MCF 10A (cell line): Measurements from ENCODE around the gene TNC. TPM values are rescaled to one million over a fixed set of nuclear protein-coding genes. Genes with fewer than 3 reads are reported as not detected.

Experiments
- BruUV-seq: library from RNA; stranded (reverse); fragments of 400-500 nt; replicated peaks from 2 replicates; lab custom pipeline; 2021; lab: Mats Ljungman, UMichigan
- CTCF ChIA-PET: fragments of 300-600 bp; sonication (Branson Sonifier 250); formaldehyde crosslinking; extraction: SDS; loops from one replicate; lab custom pipeline; 2021; ENCODE audit warnings: antibody characterized with exemption, inconsistent platforms; lab: Yijun Ruan, JAX
- POLR2A ChIA-PET: fragments of 300-600, 350-650 bp; sonication (Branson Sonifier 250); formaldehyde crosslinking; extraction: SDS; loops from one replicate; lab custom pipeline; 2020; ENCODE audit warnings: antibody characterized with exemption, inconsistent platforms; lab: Yijun Ruan, JAX
- DNase-seq: peaks from one replicate; pipeline ENCODE4 v3.0.0-alpha.2; 2018; ENCODE audit not compliant: unreplicated experiment
- H3K27ac Mint-ChIP-seq: one replicate; pipeline ENCODE4 v1.8.0; 2022; ENCODE audit warnings: mild to moderate bottlenecking, low read depth, mixed read lengths; ENCODE audit not compliant: unreplicated experiment
- H3K27me3 Mint-ChIP-seq: one replicate; pipeline ENCODE4 v1.8.0; 2022; ENCODE audit warnings: mixed read lengths; ENCODE audit not compliant: insufficient read depth, unreplicated experiment
- H3K36me3 Mint-ChIP-seq: one replicate; pipeline ENCODE4 v1.8.0; 2022; ENCODE audit warnings: mild to moderate bottlenecking, moderate library complexity, mixed read lengths; ENCODE audit not compliant: insufficient read depth, unreplicated experiment
- H3K4me1 Mint-ChIP-seq: one replicate; pipeline ENCODE4 v1.8.0; 2022; ENCODE audit warnings: mixed read lengths; ENCODE audit not compliant: insufficient read depth, unreplicated experiment
- H3K4me3 Mint-ChIP-seq: one replicate; pipeline ENCODE4 v1.8.0; 2022; ENCODE audit warnings: mild to moderate bottlenecking, moderate library complexity, mixed read lengths; ENCODE audit not compliant: unreplicated experiment
- H3K9me3 Mint-ChIP-seq: one replicate; pipeline ENCODE4 v1.8.0; 2022; ENCODE audit warnings: mixed read lengths; ENCODE audit not compliant: unreplicated experiment
- intact Hi-C: fragments of 100-400 bp; cut with micrococcal nuclease; formaldehyde crosslinking; loops from 2 replicates; pipeline ENCODE4 v1.14.1; 2022
- total RNA-seq: library from RNA; stranded (reverse); gene quantifications from 2 replicates; pipeline ENCODE4 v1.2.3, GENCODE V29; 2022
- TF ChIP-seq, protein P1 (sequence below): fragments of 200-600 bp; IDR thresholded peaks from one replicate; pipeline ENCODE4 v1.8.0; 2022; ENCODE audit warnings: antibody characterized with exemption, mild to moderate bottlenecking; ENCODE audit not compliant: unreplicated experiment

The TNC gene
- total RNA-seq, 1 experiment from 2014 or later: 49.8 TPM

DNA sequence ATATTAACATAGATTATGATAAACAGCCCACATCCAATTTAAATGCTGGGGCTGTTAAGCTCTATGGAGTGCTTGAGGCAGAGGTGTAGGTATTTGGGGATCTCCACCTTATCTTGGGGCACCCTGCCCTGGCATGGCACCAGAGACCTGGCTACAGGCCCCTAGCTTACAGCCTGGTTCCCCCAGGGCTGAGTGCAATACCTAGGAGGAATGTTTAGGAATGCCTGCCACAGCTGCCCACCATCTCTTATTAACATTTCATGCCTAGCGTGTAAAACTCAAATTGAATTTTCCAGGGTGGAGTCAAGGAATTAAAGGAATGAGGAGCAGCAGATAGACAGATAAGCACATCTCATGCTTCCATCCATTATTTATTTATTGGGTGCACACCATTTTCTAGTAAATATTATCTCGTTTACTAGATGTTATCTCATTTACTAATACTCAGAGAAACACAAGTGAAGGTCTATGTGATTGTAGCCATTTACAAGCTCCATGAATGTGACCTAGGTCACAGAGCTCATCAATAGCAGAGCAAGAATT is 131.9 kb downstream of the TNC start:
- DNase-seq: no peak
- BruUV-seq: no TSS peak
- Mint-ChIP-seq H3K27ac (no peak overlapping the region), H3K9me3 (no peaks in the 10 kb centered on the region), H3K36me3 (peaks cover 6% of the 10 kb centered on the region), H3K4me3 (no peak overlapping the region), H3K27me3 (peaks cover 11% of the 10 kb centered on the region), H3K4me1 (peaks cover 12% of the 10 kb centered on the region)
- CTCF ChIA-PET: interaction anchor here (0.7 to 1.2 kb wide), 3 partner anchors 28 to 602 kb away, joined by 3 read pairs; no protein-coding TSS in a partner anchor
- POLR2A ChIA-PET: no interaction called here
- intact Hi-C loops: no loop called here
- TF ChIP-seq, protein P1, sequence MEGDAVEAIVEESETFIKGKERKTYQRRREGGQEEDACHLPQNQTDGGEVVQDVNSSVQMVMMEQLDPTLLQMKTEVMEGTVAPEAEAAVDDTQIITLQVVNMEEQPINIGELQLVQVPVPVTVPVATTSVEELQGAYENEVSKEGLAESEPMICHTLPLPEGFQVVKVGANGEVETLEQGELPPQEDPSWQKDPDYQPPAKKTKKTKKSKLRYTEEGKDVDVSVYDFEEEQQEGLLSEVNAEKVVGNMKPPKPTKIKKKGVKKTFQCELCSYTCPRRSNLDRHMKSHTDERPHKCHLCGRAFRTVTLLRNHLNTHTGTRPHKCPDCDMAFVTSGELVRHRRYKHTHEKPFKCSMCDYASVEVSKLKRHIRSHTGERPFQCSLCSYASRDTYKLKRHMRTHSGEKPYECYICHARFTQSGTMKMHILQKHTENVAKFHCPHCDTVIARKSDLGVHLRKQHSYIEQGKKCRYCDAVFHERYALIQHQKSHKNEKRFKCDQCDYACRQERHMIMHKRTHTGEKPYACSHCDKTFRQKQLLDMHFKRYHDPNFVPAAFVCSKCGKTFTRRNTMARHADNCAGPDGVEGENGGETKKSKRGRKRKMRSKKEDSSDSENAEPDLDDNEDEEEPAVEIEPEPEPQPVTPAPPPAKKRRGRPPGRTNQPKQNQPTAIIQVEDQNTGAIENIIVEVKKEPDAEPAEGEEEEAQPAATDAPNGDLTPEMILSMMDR: no peak

DNA sequence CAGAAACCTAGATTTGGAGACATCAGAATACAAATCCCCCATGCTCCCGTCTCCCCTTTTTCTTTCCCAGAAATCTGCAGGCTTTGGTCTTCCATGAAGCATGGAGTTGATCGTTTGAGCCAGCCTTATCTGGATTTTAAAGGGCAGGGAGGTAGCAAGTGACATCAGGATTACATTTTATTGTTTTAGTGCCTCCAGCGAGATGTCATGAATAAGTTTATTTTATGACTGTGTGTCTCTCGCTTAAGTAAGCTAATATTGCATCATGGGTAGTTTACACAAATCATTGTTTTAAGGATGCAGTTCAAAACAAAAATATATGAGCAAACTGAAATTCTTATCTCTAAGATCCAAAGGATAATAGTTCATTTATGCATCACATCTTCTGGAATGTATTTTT is 136.9 kb downstream of the TNC start:
- POLR2A ChIA-PET: interaction anchor here (0.9 to 1.3 kb wide), 2 partner anchors 12 to 27 kb away, joined by 3 to 5 read pairs; no protein-coding TSS in a partner anchor
- H3K4me3 Mint-ChIP-seq: no peak overlapping the region
- CTCF ChIA-PET: interaction anchor here (0.6 to 1.2 kb wide), 6 partner anchors 8 to 1681 kb away, joined by 3 to 4 read pairs (median 3); partner anchors contain the start of gene TEX48
- TF ChIP-seq, protein P1: no peak
- DNase-seq: peak; percentile 14
- H3K27me3 Mint-ChIP-seq: no peaks in the 10 kb centered on the region
- no TSS peak for BruUV-seq
- peaks cover 7% of the 10 kb centered on the region for H3K9me3 Mint-ChIP-seq
- intact Hi-C loops: no loop called here
- peaks cover 16% of the 10 kb centered on the region for H3K4me1 Mint-ChIP-seq
- H3K36me3 Mint-ChIP-seq: no peaks in the 10 kb centered on the region
- H3K27ac Mint-ChIP-seq: no peak overlapping the region

DNA sequence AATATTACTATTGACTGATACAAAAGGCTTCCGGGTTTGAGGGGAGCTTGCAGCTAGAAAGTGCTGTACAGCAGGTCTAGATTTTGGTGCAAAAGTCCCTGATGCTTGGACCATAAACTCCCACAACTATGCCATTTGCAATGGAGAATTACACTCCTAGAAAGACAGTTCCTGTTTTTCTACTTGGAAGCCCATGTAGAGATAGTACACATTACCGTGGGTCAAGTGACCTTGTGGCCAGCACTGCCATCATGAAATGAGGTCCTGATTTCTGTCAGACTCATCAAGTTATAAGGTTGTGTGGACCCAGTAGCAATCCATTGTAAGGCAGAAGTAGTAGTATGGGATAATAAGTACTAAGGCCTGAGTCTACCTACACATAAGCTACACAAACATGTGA is 144.7 kb downstream of the TNC start:
- CTCF ChIA-PET: interaction anchor here (1.2 kb wide), 1 partner anchor 12 kb away, joined by 5 read pairs; no protein-coding TSS in a partner anchor
- POLR2A ChIA-PET: interaction anchor here (0.7 kb wide), 2 partner anchors 64 to 1438 kb away, joined by 3 read pairs; no protein-coding TSS in a partner anchor
- no TSS peak for BruUV-seq

DNA sequence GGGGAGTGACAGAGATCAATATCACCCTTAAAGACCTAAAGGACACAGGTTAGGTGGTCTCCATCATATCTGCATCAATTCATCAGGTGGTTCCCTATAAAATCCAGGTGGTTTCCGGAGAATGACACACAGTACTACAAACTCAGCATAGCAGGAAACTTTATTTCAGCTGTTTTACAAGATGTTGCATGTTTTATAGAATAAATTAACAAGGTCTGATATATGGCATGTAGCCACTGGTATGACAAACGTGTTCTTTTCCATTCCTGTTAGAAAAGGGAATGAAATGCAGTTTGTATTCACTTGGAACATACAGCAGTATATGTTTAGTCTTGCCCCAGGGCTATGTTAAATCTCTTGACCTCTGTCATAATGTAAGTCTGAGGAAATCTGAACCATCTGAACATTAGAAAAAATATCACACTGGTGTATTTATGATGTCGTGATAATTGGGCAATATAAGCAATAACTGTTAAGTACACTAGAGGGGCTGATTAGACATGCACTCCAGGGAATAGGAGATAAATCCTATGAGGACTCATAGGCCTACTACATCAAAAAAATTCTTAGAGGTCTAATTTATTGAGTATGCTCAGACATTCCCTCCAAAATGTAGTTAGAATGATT is 145.3 kb downstream of the TNC start:
- no peaks in the 10 kb centered on the region for H3K9me3 Mint-ChIP-seq
- BruUV-seq: no TSS peak
- DNase-seq: no peak
- peaks cover 4% of the 10 kb centered on the region for H3K4me1 Mint-ChIP-seq
- ChIA-PET POLR2A (interaction anchor here (0.6 to 0.7 kb wide), 2 partner anchors 295 to 1439 kb away, joined by 3 to 4 read pairs; no protein-coding TSS in a partner anchor), CTCF (interaction anchor here (0.6 to 1.2 kb wide), 2 partner anchors 11 to 41 kb away, joined by 3 to 5 read pairs; no protein-coding TSS in a partner anchor)
- intact Hi-C loops: no loop called here
- H3K36me3 Mint-ChIP-seq: no peaks in the 10 kb centered on the region
- H3K27ac Mint-ChIP-seq: no peak overlapping the region
- H3K4me3 Mint-ChIP-seq: no peak overlapping the region
- H3K27me3 Mint-ChIP-seq: no peaks in the 10 kb centered on the region
- TF ChIP-seq, protein P1: no peak

More for the DNA sequence above, 144.7 kb downstream of the TNC start:
- H3K27me3 Mint-ChIP-seq: no peaks in the 10 kb centered on the region
- DNase-seq: no peak
- H3K4me3 Mint-ChIP-seq: no peak overlapping the region
- H3K4me1 Mint-ChIP-seq: peaks cover 4% of the 10 kb centered on the region
- no peaks in the 10 kb centered on the region for H3K36me3 Mint-ChIP-seq
- no peak overlapping the region for H3K27ac Mint-ChIP-seq
- intact Hi-C loops: no loop called here
- TF ChIP-seq, protein P1: no peak
- H3K9me3 Mint-ChIP-seq: no peaks in the 10 kb centered on the region
